GM23338 (cell line): Measurements from ENCODE around the gene OLFML1. TPM values are rescaled to one million over a fixed set of nuclear protein-coding genes. Genes with fewer than 3 reads are reported as not detected.

Experiments used
- ATAC-seq: fragments of 200-7000 bp; cut with Tn5 transposase; 3 replicates; pipeline ENCODE4 v1.9.1; 2020
- DNase-seq: peaks from one replicate; pipeline ENCODE4 v3.0.0-alpha.2; 2015; ENCODE audit warnings: low spot score
- H2AFZ ChIP-seq: fragments of 200-600 bp; sonication (generic); 2 replicates; pipeline ENCODE4 v1.8.0; 2016; ENCODE audit warnings: antibody characterized with exemption, mild to moderate bottlenecking, moderate library complexity
- H3F3A ChIP-seq: fragments of 200-600 bp; sonication (generic); replicated peaks from 2 replicates; pipeline ENCODE4 v1.8.0; 2017; ENCODE audit warnings: antibody characterized with exemption, mixed run types, low read depth
- H3K27ac ChIP-seq: fragments of 200-600 bp; sonication (generic); 2 replicates; pipeline ENCODE4 v1.6.1; 2016; ENCODE audit warnings: low read depth
- H3K27me3 ChIP-seq: fragments of 200-600 bp; sonication (generic); 2 replicates; pipeline ENCODE4 v1.8.0; 2016; ENCODE audit warnings: mild to moderate bottlenecking, mixed run types, moderate library complexity; ENCODE audit not compliant: insufficient read depth
- H3K36me3 ChIP-seq: fragments of 200-600 bp; sonication (generic); 2 replicates; pipeline ENCODE4 v1.8.0; 2016; ENCODE audit warnings: mild to moderate bottlenecking; ENCODE audit not compliant: insufficient read depth
- H3K4me1 ChIP-seq: fragments of 200-600 bp; sonication (generic); 2 replicates; pipeline ENCODE4 v1.8.0; 2016; ENCODE audit warnings: mild to moderate bottlenecking, moderate library complexity; ENCODE audit not compliant: insufficient read depth
- H3K4me2 ChIP-seq: fragments of 200-600 bp; sonication (generic); 2 replicates; pipeline ENCODE4 v1.7.1; 2017; ENCODE audit warnings: mixed run types
- H3K4me3 ChIP-seq: fragments of 200-600 bp; sonication (generic); 2 replicates; pipeline ENCODE4 v1.6.1; 2016; ENCODE audit warnings: mixed run types
- H3K79me2 ChIP-seq: fragments of 200-600 bp; sonication (generic); replicated peaks from 2 replicates; pipeline ENCODE4 v1.8.0; 2017; ENCODE audit warnings: mild to moderate bottlenecking; ENCODE audit not compliant: insufficient read depth
- H3K9me2 ChIP-seq: fragments of 200-600 bp; sonication (generic); 2 replicates; pipeline ENCODE4 v1.8.0; 2017; ENCODE audit not compliant: insufficient read depth
- H4K20me1 ChIP-seq: fragments of 200-600 bp; sonication (generic); replicated peaks from 2 replicates; pipeline ENCODE4 v1.8.0; 2017; ENCODE audit warnings: mild to moderate bottlenecking; ENCODE audit not compliant: insufficient read depth
- H3K27ac Mint-ChIP-seq: 2 replicates; pipeline ENCODE4 v1.8.0; 2020; ENCODE audit warnings: inconsistent platforms, mild to moderate bottlenecking, moderate library complexity, mixed read lengths
- H3K27me3 Mint-ChIP-seq: 3 replicates; pipeline ENCODE4 v1.8.0; 2022; ENCODE audit warnings: low read depth, mild to moderate bottlenecking, moderate library complexity, mixed read lengths, inconsistent platforms; ENCODE audit not compliant: insufficient read depth, poor library complexity
- H3K36me3 Mint-ChIP-seq: 3 replicates; pipeline ENCODE4 v1.8.0; 2021; ENCODE audit warnings: low read depth, mild to moderate bottlenecking, inconsistent platforms, moderate library complexity, mixed read lengths
- H3K4me1 Mint-ChIP-seq: 3 replicates; pipeline ENCODE4 v1.8.0; 2020; ENCODE audit warnings: mild to moderate bottlenecking, inconsistent platforms, mixed read lengths
- H3K4me3 Mint-ChIP-seq: 3 replicates; pipeline ENCODE4 v1.8.0; 2021; ENCODE audit warnings: moderate library complexity, mild to moderate bottlenecking, inconsistent platforms, mixed read lengths
- H3K9me3 Mint-ChIP-seq: 3 replicates; pipeline ENCODE4 v1.8.0; 2020; ENCODE audit warnings: moderate library complexity, mild to moderate bottlenecking, inconsistent platforms, mixed read lengths
- CREB1 ChIP-seq: fragments of 250-450 bp; sonication (Bioruptor Pico); IDR thresholded peaks from 2 replicates; pipeline ENCODE4 v1.5.0; 2020; ENCODE audit warnings: low read depth, mild to moderate bottlenecking, moderate library complexity
- EZH2phosphoT487 ChIP-seq: fragments of 200-600 bp; sonication (generic); IDR thresholded peaks from one replicate; pipeline ENCODE4 v1.8.1; 2018; ENCODE audit warnings: antibody characterized with exemption; ENCODE audit not compliant: unreplicated experiment
- NANOG ChIP-seq: IDR thresholded peaks from 2 replicates; pipeline ENCODE4 v1.6.1; 2016; ENCODE audit warnings: antibody characterized with exemption, borderline replicate concordance
- POLR2AphosphoS5 ChIP-seq: IDR thresholded peaks from 2 replicates; pipeline ENCODE4 v1.6.1; 2016; ENCODE audit warnings: antibody characterized with exemption, low read depth
- REST ChIP-seq: IDR thresholded peaks from one replicate; pipeline ENCODE4 v1.6.1; 2018; ENCODE audit warnings: antibody characterized with exemption; ENCODE audit not compliant: unreplicated experiment
- STAT1 ChIP-seq: IDR thresholded peaks from one replicate; pipeline ENCODE4 v1.6.1; 2016; ENCODE audit warnings: antibody characterized with exemption; ENCODE audit not compliant: unreplicated experiment
- polyA plus RNA-seq: library from polyadenylated mRNA; unstranded; fragments of >200 nt; fragmentation: Nextera tagmentation; extraction: Ambion mirVana; gene quantifications from 2 replicates; pipeline ENCODE4 v1.2.1, GENCODE V29; 2016
- total RNA-seq: library from RNA; depleted of rRNA; stranded (reverse); fragments of >200 nt; shearing (Covaris generic); gene quantifications from 2 replicates; pipeline ENCODE4 v1.2.3, GENCODE V29; 2014

Gene OLFML1
- total and polyA plus RNA-seq, 2 experiments from 2014 or later: 0.21 TPM; not detected in 1

DNA sequence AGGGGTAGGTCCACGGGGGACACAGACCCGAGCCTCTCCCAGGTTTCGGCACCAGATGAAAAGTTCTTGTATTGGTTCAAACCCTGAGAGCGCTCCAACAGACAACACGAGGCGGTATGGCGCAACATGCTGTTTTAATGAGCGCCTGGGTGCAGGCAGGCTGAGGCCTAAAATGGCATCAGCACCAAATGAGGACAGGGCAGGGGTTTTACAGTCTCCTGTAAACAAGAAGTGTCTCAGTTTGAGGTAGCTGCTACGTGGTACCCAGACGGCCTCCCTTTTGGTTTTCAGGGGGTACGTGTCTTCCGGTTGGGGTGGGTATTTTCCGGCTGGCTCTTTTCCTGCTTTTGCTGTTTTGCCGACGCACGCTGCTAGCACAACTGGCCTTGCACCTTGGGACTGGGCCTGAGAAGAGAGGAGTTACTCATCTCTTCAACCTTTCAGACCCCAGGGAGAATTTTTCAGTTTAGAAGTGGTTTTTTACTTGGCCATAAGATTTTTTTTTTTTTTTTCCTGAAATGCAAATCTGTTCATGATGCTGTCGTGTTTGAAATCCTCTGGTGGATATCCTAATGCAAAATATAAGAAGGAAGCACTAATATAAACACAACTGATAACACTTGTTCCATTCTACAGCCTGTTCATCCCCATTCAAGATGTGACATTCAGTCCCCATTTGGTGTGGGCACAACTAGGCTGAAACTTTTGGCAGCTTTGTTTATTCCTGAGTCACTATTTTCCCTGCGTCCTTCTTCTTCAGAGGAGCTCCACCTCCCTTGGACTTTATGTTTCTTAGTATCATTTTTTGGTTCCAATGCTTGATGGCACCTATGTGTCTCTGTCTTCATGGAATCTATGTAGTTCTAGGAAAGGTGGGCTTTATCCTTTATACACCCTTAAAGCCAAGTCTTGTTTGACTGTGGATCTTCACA, 35.0 kb downstream of the OLFML1 start:
- H3K27me3 Mint-ChIP-seq: peaks cover 5% of the 10 kb centered on the region
- Histone ChIP-seq H3K4me2 (no peak overlapping the region), H3K4me3 (no peak overlapping the region), H4K20me1 (no peaks in the 10 kb centered on the region; the same call in 1 of the 2 replicates), H2AFZ (no peak overlapping the region), H3K27ac (no peak overlapping the region), H3K79me2 (no peaks in the 10 kb centered on the region), H3F3A (no peaks in the 10 kb centered on the region), H3K9me2 (0 out of 2 replicates have a peak, but pooled peaks cover 8% of the 10 kb centered on the region), H3K27me3 (peaks cover 10% of the 10 kb centered on the region), H3K36me3 (no peaks in the 10 kb centered on the region), H3K4me1 (peaks cover 6% of the 10 kb centered on the region; the same call in 1 of the 2 replicates)
- no peak for TF ChIP-seq CREB1 (CRISPR knock-in tag)
- no peak for TF ChIP-seq POLR2AphosphoS5
- TF ChIP-seq EZH2phosphoT487: no peak
- TF ChIP-seq REST: no peak
- TF ChIP-seq NANOG: no peak
- no peak for ATAC-seq
- no peaks in the 10 kb centered on the region; the same call in 1 of the 3 replicates for H3K9me3 Mint-ChIP-seq
- peaks cover 10% of the 10 kb centered on the region for H3K4me1 Mint-ChIP-seq
- H3K36me3 Mint-ChIP-seq: no peaks in the 10 kb centered on the region
- H3K27ac Mint-ChIP-seq: no peak overlapping the region
- DNase-seq: no peak
- H3K4me3 Mint-ChIP-seq: no peak overlapping the region

GRCh38 chr11:7520981-7521487, 35.7 kb downstream of the OLFML1 start:
- Mint-ChIP-seq H3K9me3 (no peaks in the 10 kb centered on the region; the same call in 1 of the 3 replicates), H3K4me1 (peaks cover 3% of the 10 kb centered on the region), H3K36me3 (no peaks in the 10 kb centered on the region), H3K27ac (no peak overlapping the region), H3K27me3 (peaks cover 5% of the 10 kb centered on the region), H3K4me3 (no peak overlapping the region)
- no peak overlapping the region for H3K4me2 ChIP-seq
- H3K4me1 ChIP-seq: peaks cover under 1% of the 10 kb centered on the region; the same call in 1 of the 2 replicates
- DNase-seq (no peak), ATAC-seq (no peak)
- H3K27me3 ChIP-seq: peaks cover 2% of the 10 kb centered on the region; the same call in 1 of the 2 replicates
- no peak overlapping the region for H3K4me3 ChIP-seq
- no peak overlapping the region for H3K27ac ChIP-seq
- H3K36me3 ChIP-seq: no peaks in the 10 kb centered on the region
- no peaks in the 10 kb centered on the region for H3F3A ChIP-seq
- TF ChIP-seq EZH2phosphoT487: no peak
- TF ChIP-seq STAT1: no peak
- H3K9me2 ChIP-seq: 0 out of 2 replicates have a peak, but pooled peaks cover 8% of the 10 kb centered on the region
- no peak overlapping the region for H2AFZ ChIP-seq
- H3K79me2 ChIP-seq: no peaks in the 10 kb centered on the region
- no peaks in the 10 kb centered on the region; the same call in 1 of the 2 replicates for H4K20me1 ChIP-seq
